ENCODE results near the gene OTX2. TPM values are rescaled to one million over a fixed set of nuclear protein-coding genes. Genes with fewer than 3 reads are reported as not detected.

The OTX2 gene
- total RNA-seq, 1 donor from 2014 or later, result not detected

GRCh38 chr14:56811593-56812363 is 1.5 kb upstream of the OTX2 start:
- FAIRE-seq (no peak), DNase-seq (ENCODE audit: low read depth) (no peak)
- H3K4me3 ChIP-seq (ENCODE audit: low read depth, low read length), result no peak overlapping the region
- TF ChIP-seq CTCF (IDR thresholded peaks at IDR 0.05; ENCODE audit: insufficient read depth, low read length, severe bottlenecking), result no peak
- H3K27me3 ChIP-seq (ENCODE audit: control insufficient read depth, insufficient read depth, low read length), result peaks cover 56% of the 10 kb centered on the region
- H3K36me3 ChIP-seq (ENCODE audit: control insufficient read depth, insufficient read depth, low read length), result no peaks in the 10 kb centered on the region

GRCh38 chr14:56810836-56811592 is 735 bp upstream of the OTX2 start:
- H3K27me3 ChIP-seq (ENCODE audit: control insufficient read depth, insufficient read depth, low read length), result peaks cover 59% of the 10 kb centered on the region

GRCh38 chr14:56809270-56810146 is 771 bp downstream of the OTX2 start:
- H3K4me3 ChIP-seq (ENCODE audit: low read depth, low read length), result no peak overlapping the region
- DNase-seq (ENCODE audit: low read depth), result no peak

More at GRCh38 chr14:56810836-56811592, 735 bp upstream of the OTX2 start:
- no peak for TF ChIP-seq CTCF (IDR thresholded peaks at IDR 0.05; ENCODE audit: insufficient read depth, low read length, severe bottlenecking)
- no peak for FAIRE-seq
- no peak for DNase-seq (ENCODE audit: low read depth)
- no peak overlapping the region for H3K4me3 ChIP-seq (ENCODE audit: low read depth, low read length)
- H3K36me3 ChIP-seq (ENCODE audit: control insufficient read depth, insufficient read depth, low read length), result no peaks in the 10 kb centered on the region

GRCh38 chr14:56808383-56809269 is 1.7 kb downstream of the OTX2 start:
- Histone ChIP-seq H3K27me3 (ENCODE audit: control insufficient read depth, insufficient read depth, low read length) (peaks cover 70% of the 10 kb centered on the region), H3K36me3 (ENCODE audit: control insufficient read depth, insufficient read depth, low read length) (no peaks in the 10 kb centered on the region), H3K4me3 (ENCODE audit: low read depth, low read length) (no peak overlapping the region)
- no peak for TF ChIP-seq CTCF (IDR thresholded peaks at IDR 0.05; ENCODE audit: insufficient read depth, low read length, severe bottlenecking)
- FAIRE-seq, result no peak
- DNase-seq (ENCODE audit: low read depth), result no peak

More at GRCh38 chr14:56809270-56810146, 771 bp downstream of the OTX2 start:
- FAIRE-seq, result no peak
- H3K36me3 ChIP-seq (ENCODE audit: control insufficient read depth, insufficient read depth, low read length), result no peaks in the 10 kb centered on the region
- peaks cover 65% of the 10 kb centered on the region for H3K27me3 ChIP-seq (ENCODE audit: control insufficient read depth, insufficient read depth, low read length)
- TF ChIP-seq CTCF (IDR thresholded peaks at IDR 0.05; ENCODE audit: insufficient read depth, low read length, severe bottlenecking), result no peak

- DNase-seq (ENCODE audit: low read depth), result no peak
- H3K36me3 ChIP-seq (ENCODE audit: control insufficient read depth, insufficient read depth, low read length), result no peaks in the 10 kb centered on the region
- FAIRE-seq, result no peak
- no peak for TF ChIP-seq CTCF (IDR thresholded peaks at IDR 0.05; ENCODE audit: insufficient read depth, low read length, severe bottlenecking)
- H3K4me3 ChIP-seq (ENCODE audit: low read depth, low read length), result no peak overlapping the region
- H3K27me3 ChIP-seq (ENCODE audit: control insufficient read depth, insufficient read depth, low read length), result peaks cover 71% of the 10 kb centered on the region
These were observed 2.2 kb downstream of the OTX2 start for GRCh38 chr14:56808110-56808382.

Measured in bronchial epithelial cell (primary cell).